Lower leg skin (tissue), 4 donors: ENCODE results near the gene AGER. TPM values are rescaled to one million over a fixed set of nuclear protein-coding genes. Genes with fewer than 3 reads are reported as not detected.

ENCODE experiments used
- DNase-seq, 2 donors: peaks; one replicate each; pipeline ENCODE4 v3.0.0-alpha.2; 2019; ENCODE audit warnings: low spot score in 2 of 2
- H3K4me3 ChIP-seq: fragments of 200-600 bp; sonication (generic); 2 replicates; pipeline ENCODE4 v1.5.1; 2017; ENCODE audit warnings: mild to moderate bottlenecking, low read depth; ENCODE audit not compliant: poor library complexity, severe bottlenecking
- POLR2A ChIP-seq, 2 donors: fragments of 450-650 bp; IDR thresholded peaks; one replicate each; pipeline ENCODE4 v1.6.1; 2016 to 2017; ENCODE audit warnings: antibody characterized with exemption in 2 of 2, mild to moderate bottlenecking in 1 of 2, moderate library complexity in 1 of 2
- WGBS, 2 donors: methylation state at CpG; one replicate each; pipeline ENCODE4 v1.1.5; 2018; 5-methylcytosine and 5-hydroxymethylcytosine counted together
- intact Hi-C: fragments of 100-400 bp; cut with DNase I; formaldehyde crosslinking; loops from one replicate; pipeline ENCODE4 v1.15.0; 2023; ENCODE audit warnings: low total_unique reads
- microRNA-seq, 2 donors: library from miRNA; unstranded; fragments of <30 nt; microRNA quantifications; one replicate each; pipeline ENCODE4, GENCODE V29; 2016; ENCODE audit warnings: borderline replicate concordance in 2 of 2, borderline number of aligned reads in 1 of 2
- total RNA-seq, 4 donors: library from RNA; depleted of rRNA; stranded (reverse); fragments of >200 nt; gene quantifications; one replicate each; pipeline ENCODE4 v1.1.0, GENCODE V29; 2016
- TF ChIP-seq, protein P1 (sequence below), 3 donors: fragments of 450-650 bp; IDR thresholded peaks; one replicate each; pipeline ENCODE4 v1.5.1; 2016; ENCODE audit warnings: antibody characterized with exemption in 3 of 3, mild to moderate bottlenecking in 3 of 3, moderate library complexity in 2 of 3

Gene AGER
- total RNA-seq, 4 donors from 2014 or later = 0.56 to 4.1 (median 2.3) TPM

DNA sequence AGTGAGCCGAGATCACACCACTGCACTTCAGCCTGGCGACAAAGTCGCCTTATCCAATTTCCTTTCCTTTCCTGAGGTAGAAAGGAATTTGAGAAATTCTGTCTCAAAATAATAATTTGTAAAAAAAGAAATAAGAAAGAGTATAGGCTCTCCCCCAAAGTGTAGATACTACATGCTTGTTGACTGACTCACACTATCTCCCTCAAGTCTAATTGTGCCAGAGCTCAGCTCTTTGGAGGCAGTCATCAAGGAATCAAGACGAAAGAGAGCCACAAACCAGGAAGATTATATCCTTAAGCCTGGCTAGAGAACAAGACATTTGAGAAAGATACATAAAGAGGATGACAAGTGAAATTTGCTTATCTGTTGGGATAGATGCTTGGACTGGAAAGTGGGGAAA lies 50.3 kb downstream of the AGER start:
- DNase-seq = no peak
- no peak for TF ChIP-seq POLR2A (IDR thresholded peaks at IDR 0.05)
- TF ChIP-seq, protein P1, sequence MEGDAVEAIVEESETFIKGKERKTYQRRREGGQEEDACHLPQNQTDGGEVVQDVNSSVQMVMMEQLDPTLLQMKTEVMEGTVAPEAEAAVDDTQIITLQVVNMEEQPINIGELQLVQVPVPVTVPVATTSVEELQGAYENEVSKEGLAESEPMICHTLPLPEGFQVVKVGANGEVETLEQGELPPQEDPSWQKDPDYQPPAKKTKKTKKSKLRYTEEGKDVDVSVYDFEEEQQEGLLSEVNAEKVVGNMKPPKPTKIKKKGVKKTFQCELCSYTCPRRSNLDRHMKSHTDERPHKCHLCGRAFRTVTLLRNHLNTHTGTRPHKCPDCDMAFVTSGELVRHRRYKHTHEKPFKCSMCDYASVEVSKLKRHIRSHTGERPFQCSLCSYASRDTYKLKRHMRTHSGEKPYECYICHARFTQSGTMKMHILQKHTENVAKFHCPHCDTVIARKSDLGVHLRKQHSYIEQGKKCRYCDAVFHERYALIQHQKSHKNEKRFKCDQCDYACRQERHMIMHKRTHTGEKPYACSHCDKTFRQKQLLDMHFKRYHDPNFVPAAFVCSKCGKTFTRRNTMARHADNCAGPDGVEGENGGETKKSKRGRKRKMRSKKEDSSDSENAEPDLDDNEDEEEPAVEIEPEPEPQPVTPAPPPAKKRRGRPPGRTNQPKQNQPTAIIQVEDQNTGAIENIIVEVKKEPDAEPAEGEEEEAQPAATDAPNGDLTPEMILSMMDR (IDR thresholded peaks at IDR 0.05) = no peak
- no peak overlapping the region for H3K4me3 ChIP-seq
- 78 to 83% methylated on average over 4 of the region's 4 CpGs for WGBS, 2 donors
- intact Hi-C loops = no loop called here

DNA sequence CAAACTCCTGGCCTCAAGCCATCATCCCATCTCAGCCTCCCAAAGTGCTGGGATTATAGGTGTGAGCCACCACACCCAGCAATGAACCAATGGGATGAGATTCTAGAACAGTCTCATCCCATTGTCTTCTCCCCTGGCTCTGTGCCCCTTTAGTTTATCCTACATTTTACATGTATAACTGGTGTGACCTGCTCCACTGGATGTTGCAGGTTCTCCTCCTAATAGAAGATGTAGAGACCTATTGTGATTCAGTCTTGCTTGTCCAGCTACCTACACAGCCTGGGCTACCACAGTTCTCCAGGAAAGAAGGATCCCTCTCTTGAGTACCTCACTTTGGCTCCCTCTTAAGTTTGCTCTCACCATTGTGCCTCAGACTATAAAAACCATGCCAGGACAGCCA lies 51.9 kb downstream of the AGER start:
- TF ChIP-seq, protein P1 (IDR thresholded peaks at IDR 0.05) = no peak
- TF ChIP-seq POLR2A (IDR thresholded peaks at IDR 0.05) = no peak
- intact Hi-C loops = no loop called here
- no peak for DNase-seq
- H3K4me3 ChIP-seq = no peak overlapping the region

DNA sequence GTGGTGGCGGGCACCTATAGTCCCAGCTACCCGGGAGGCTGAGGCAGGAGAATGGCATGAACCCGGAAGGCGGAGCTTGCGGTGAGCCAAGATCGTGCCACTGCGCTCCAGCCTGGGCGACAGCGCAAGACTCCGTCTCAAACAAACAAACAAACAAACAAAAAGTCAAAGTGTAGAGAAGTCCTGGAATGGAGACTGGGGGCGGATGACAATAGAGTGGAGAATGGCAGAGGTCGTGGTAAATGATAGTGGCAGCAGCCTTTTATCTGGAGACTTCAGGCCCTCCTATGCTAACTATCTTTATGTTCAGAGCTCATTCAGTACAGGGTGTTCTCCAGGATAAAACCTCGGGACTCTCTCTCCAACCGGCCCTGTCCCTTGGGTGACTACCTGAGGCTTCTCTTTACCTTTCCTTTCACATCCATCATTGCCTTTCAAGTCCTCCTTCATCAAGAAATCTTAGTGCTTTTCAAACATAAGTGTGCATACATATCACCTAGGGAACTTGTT lies 52.6 kb downstream of the AGER start:
- intact Hi-C loops = no loop called here
- no peak for TF ChIP-seq POLR2A (IDR thresholded peaks at IDR 0.05)
- TF ChIP-seq, protein P1 (IDR thresholded peaks at IDR 0.05) = no peak
- DNase-seq = no peak
- no peak overlapping the region for H3K4me3 ChIP-seq
- WGBS, 2 donors = 89 to 91% methylated on average over 14 of the region's 14 CpGs

Small RNAs within 50 kb of the gene (microRNA-seq; reads per million reads assigned to microRNA genes)
- gene MIR6721 = 0 to 2.8 reads per million in 2 donors
- 0 reads per million in 2 donors for gene MIR6833

Other genes starting within 250 kb of the AGER start
- 10 to 100 TPM in 1 of 4 donors, 1 to 10 TPM in 3; 1.4 to 13.1 (median 4.5) TPM for gene CFB, start 238.2 kb downstream of the AGER start, total RNA-seq
- 10 to 100 TPM; 53.2 to 88.2 (median 83.4) TPM for gene NELFE, start 225.3 kb downstream of the AGER start, total RNA-seq
- 10 to 100 TPM; 23.3 to 57.8 (median 32.3) TPM for gene SKIC2, start 225.1 kb downstream of the AGER start, total RNA-seq
- 10 to 100 TPM; 14.6 to 19.9 (median 16.4) TPM for gene DXO, start 212.1 kb downstream of the AGER start, total RNA-seq
- 10 to 100 TPM in 1 of 4 donors, 1 to 10 TPM in 3; 5.6 to 10.4 (median 7.4) TPM for gene C4A, start 202.2 kb downstream of the AGER start, total RNA-seq
- 10 to 100 TPM in 1 of 4 donors, 1 to 10 TPM in 3; 4.5 to 12.1 (median 6.3) TPM for gene C4B, start 169.5 kb downstream of the AGER start, total RNA-seq
- 1 to 10 TPM in 1 of 4 donors, under 1 TPM in 2, not detected in 1; 0.27 to 3.9 (median 0.88) TPM for gene CYP21A2, start 145.8 kb downstream of the AGER start, total RNA-seq
- gene TNXB, start 74.9 kb downstream of the AGER start, total RNA-seq = 100 to 1,000 TPM in 1 of 4 donors, 10 to 100 TPM in 3; 24.9 to 155 (median 46.3) TPM
- gene ATF6B, start 56.0 kb downstream of the AGER start, total RNA-seq = 100 to 1,000 TPM in 1 of 4 donors, 10 to 100 TPM in 3; 46.8 to 102 (median 54.1) TPM
- gene FKBPL, start 54.0 kb downstream of the AGER start, total RNA-seq = 10 to 100 TPM in 1 of 4 donors, 1 to 10 TPM in 3; 5.8 to 12.5 (median 8.0) TPM
- gene PRRT1, start 32.3 kb downstream of the AGER start, total RNA-seq = 1 to 10 TPM in 2 of 4 donors, under 1 TPM in 2; 0.56 to 2.6 (median 0.94) TPM
- gene PPT2, start 30.1 kb downstream of the AGER start, total RNA-seq = 100 to 1,000 TPM in 1 of 4 donors, 10 to 100 TPM in 3; 36.6 to 220 (median 56.9) TPM
- gene EGFL8, start 19.7 kb downstream of the AGER start, total RNA-seq = 10 to 100 TPM; 12.5 to 40.8 (median 18.6) TPM
- gene AGPAT1, start 8.2 kb downstream of the AGER start, total RNA-seq = 10 to 100 TPM; 18.8 to 53.2 (median 28.0) TPM
- 10 to 100 TPM; 52.4 to 75.3 (median 56.8) TPM for gene RNF5, start 5.8 kb downstream of the AGER start, total RNA-seq
- gene PBX2, start 5.9 kb upstream of the AGER start, total RNA-seq = 10 to 100 TPM; 49.2 to 63.9 (median 55.8) TPM
- 1 to 10 TPM in 3 of 4 donors, under 1 TPM in 1; 0.69 to 7.5 (median 4.3) TPM for gene GPSM3, start 8.4 kb upstream of the AGER start, total RNA-seq
- 10 to 100 TPM in 1 of 4 donors, 1 to 10 TPM in 3; 6.3 to 10.4 (median 7.8) TPM for gene NOTCH4, start 39.8 kb upstream of the AGER start, total RNA-seq
- not detected for gene TSBP1, start 187.7 kb upstream of the AGER start, total RNA-seq
- not detected for gene BTNL2, start 222.9 kb upstream of the AGER start, total RNA-seq